Liver (tissue), 9 donors: ENCODE data around the gene PARD3. TPM values are rescaled to one million over a fixed set of nuclear protein-coding genes. Genes with fewer than 3 reads are reported as not detected.

Source experiments
- DNase-seq: peaks from one replicate; pipeline ENCODE4 v3.0.0-alpha.2; 2017; ENCODE audit warnings: low spot score
- H3K27ac ChIP-seq, 2 donors: one replicate each; pipeline ENCODE4 v1.7.0; 2013; ENCODE audit warnings: inconsistent platforms in 2 of 2, low read length in 2 of 2, control low read depth in 1 of 2, low read depth in 1 of 2, mild to moderate bottlenecking in 1 of 2
- H3K27me3 ChIP-seq, 4 donors: one replicate each; pipeline versions ENCODE4 v1.6.1 to v1.7.0; 2013; ENCODE audit warnings: low read length in 3 of 4, inconsistent platforms in 1 of 4, mild to moderate bottlenecking in 1 of 4, moderate library complexity in 1 of 4; ENCODE audit not compliant: control insufficient read depth in 4 of 4, insufficient read depth in 4 of 4
- H3K36me3 ChIP-seq, 4 donors: one replicate each; pipeline versions ENCODE4 v1.6.1 to v1.7.0; 2013; ENCODE audit warnings: low read length in 3 of 4, mild to moderate bottlenecking in 3 of 4, low read depth in 1 of 4, moderate library complexity in 1 of 4; ENCODE audit not compliant: control insufficient read depth in 4 of 4, insufficient read depth in 3 of 4
- H3K4me1 ChIP-seq, 4 donors: one replicate each; pipeline versions ENCODE4 v1.6.1 to v1.7.0; 2013; ENCODE audit warnings: low read length in 3 of 4, mild to moderate bottlenecking in 3 of 4, moderate library complexity in 1 of 4; ENCODE audit not compliant: control insufficient read depth in 4 of 4, insufficient read depth in 4 of 4
- H3K4me3 ChIP-seq, 3 donors: one replicate each; pipeline versions ENCODE4 v1.6.1 to v1.7.0; 2013; ENCODE audit warnings: low read length in 3 of 3, control low read depth in 1 of 3, low read depth in 1 of 3, mild to moderate bottlenecking in 1 of 3
- H3K9ac ChIP-seq, 2 donors: one replicate each; pipeline ENCODE4 v1.7.0; 2013; ENCODE audit warnings: low read length in 2 of 2, mild to moderate bottlenecking in 2 of 2, moderate library complexity in 2 of 2, control low read depth in 1 of 2, low read depth in 1 of 2
- H3K9me3 ChIP-seq, 4 donors: one replicate each; pipeline versions ENCODE4 v1.6.1 to v1.7.0; 2013; ENCODE audit warnings: low read length in 3 of 4; ENCODE audit not compliant: control insufficient read depth in 4 of 4
- CTCF ChIP-seq: fragments of 150-350 bp; IDR thresholded peaks from 2 replicates; pipeline ENCODE4 v1.5.1; 2017; ENCODE audit warnings: improper control_type of control experiment, low read depth, low read length; ENCODE audit not compliant: missing input control
- EGR1 ChIP-seq, 2 donors: IDR thresholded peaks; 2 replicates each; pipeline ENCODE4 v1.6.1; 2016 to 2018; ENCODE audit warnings: antibody characterized with exemption in 2 of 2, low read depth in 2 of 2
- FOXA1 ChIP-seq: IDR thresholded peaks from 2 replicates; pipeline ENCODE4 v1.6.1; 2016; ENCODE audit warnings: antibody characterized with exemption
- GABPA ChIP-seq, 2 donors: IDR thresholded peaks in 1 of 2; conservative IDR thresholded peaks in 1 of 2; 2 replicates each; pipeline ENCODE4 v1.6.1; 2016; ENCODE audit warnings: antibody characterized with exemption in 2 of 2, mild to moderate bottlenecking in 1 of 2, moderate library complexity in 1 of 2
- HNF4A ChIP-seq, 2 donors: conservative IDR thresholded peaks; 2 replicates each; pipeline ENCODE4 v1.6.1; 2016; ENCODE audit warnings: antibody characterized with exemption in 2 of 2, mild to moderate bottlenecking in 2 of 2
- HNF4G ChIP-seq: IDR thresholded peaks from 2 replicates; pipeline ENCODE4 v1.6.1; 2016; ENCODE audit warnings: antibody characterized with exemption
- JUND ChIP-seq, 2 donors: IDR thresholded peaks; 2 replicates each; pipeline ENCODE4 v1.6.1; 2016; ENCODE audit warnings: antibody characterized with exemption in 2 of 2
- MAX ChIP-seq: IDR thresholded peaks from 2 replicates; pipeline ENCODE4 v1.6.1; 2016; ENCODE audit warnings: antibody characterized with exemption
- RAD21 ChIP-seq, 2 donors: IDR thresholded peaks; 2 replicates each; pipeline ENCODE4 v1.6.1; 2016; ENCODE audit warnings: antibody characterized with exemption in 2 of 2, mild to moderate bottlenecking in 2 of 2
- REST ChIP-seq: IDR thresholded peaks from 2 replicates; pipeline ENCODE4 v1.6.1; 2016; ENCODE audit warnings: antibody characterized with exemption, mild to moderate bottlenecking
- RXRA ChIP-seq, 2 donors: IDR thresholded peaks; 2 replicates each; pipeline ENCODE4 v1.6.1; 2017 to 2018; ENCODE audit warnings: antibody characterized with exemption in 2 of 2, mild to moderate bottlenecking in 1 of 2
- TAF1 ChIP-seq: conservative IDR thresholded peaks from 2 replicates; pipeline ENCODE4 v1.6.1; 2016; ENCODE audit warnings: antibody characterized with exemption, mild to moderate bottlenecking
- YY1 ChIP-seq: IDR thresholded peaks from 2 replicates; pipeline ENCODE4 v1.6.1; 2016; ENCODE audit warnings: antibody characterized with exemption, mild to moderate bottlenecking
- ZBTB33 ChIP-seq: IDR thresholded peaks from 2 replicates; pipeline ENCODE4 v1.6.1; 2016; ENCODE audit warnings: antibody characterized with exemption
- WGBS: extraction: QIAGEN DNeasy Blood & Tissue Kit; methylation state at CpG from one replicate; pipeline ENCODE4 v1.1.7; 2013; 5-methylcytosine and 5-hydroxymethylcytosine counted together
- polyA plus RNA-seq, 2 donors: library from polyadenylated mRNA; stranded (reverse) in 1 of 2; unstranded in 1 of 2; fragments of 200-250 nt in 1 of 2; fragments of >200 nt in 1 of 2; fragmentation: Nextera tagmentation in 1 of 2; extraction: Ambion mirVana in 1 of 2; gene quantifications; one replicate each; pipeline versions ENCODE4 v1.2.1 to v1.2.3, GENCODE V29; 2013 to 2015
- total RNA-seq, 2 donors: library from RNA; depleted of rRNA; stranded (reverse); fragments of >200 nt; gene quantifications; one replicate each; pipeline ENCODE4 v1.2.3, GENCODE V29; 2014
- donor health status: healthy.
- donor health status: healthy.
- donor health status: healthy.
- donor health status: healthy.
- donor health status: healthy.

Gene PARD3
- total and polyA plus RNA-seq, 4 donors = 12.3 to 43.8 (median 13.5) TPM

- H3K9me3 ChIP-seq = no peaks in the 10 kb centered on the region
- no peak overlapping the region for H3K4me3 ChIP-seq
- H3K9ac ChIP-seq = no peak overlapping the region
- H3K27ac ChIP-seq = no peak overlapping the region
- no peaks in the 10 kb centered on the region for H3K27me3 ChIP-seq
- no peak for DNase-seq
- peak; percentile 44 for TF ChIP-seq REST
- no peak for TF ChIP-seq ZBTB33
- TF ChIP-seq FOXA1 = no peak
- TF ChIP-seq MAX = no peak
- TF ChIP-seq JUND (IDR thresholded peaks at IDR 0.05) = no peak
- TF ChIP-seq EGR1 (IDR thresholded peaks at IDR 0.05; ENCODE audit: low read depth in 2 of 2) = no peak
- TF ChIP-seq HNF4A (conservative IDR thresholded peaks at IDR 0.05) = peak; percentile 50 to 54
- TF ChIP-seq HNF4G = no peak
- TF ChIP-seq RAD21 (IDR thresholded peaks at IDR 0.05) = peak; percentile 12 to 42
- TF ChIP-seq GABPA (IDR thresholded peaks at IDR 0.05 in 1 of 2, conservative IDR thresholded peaks at IDR 0.05 in 1 of 2) = no peak
- peak in 1 of 2 donors; percentile 53 for TF ChIP-seq RXRA (IDR thresholded peaks at IDR 0.05)
- no peaks in the 10 kb centered on the region for H3K36me3 ChIP-seq
- 20% methylated on average over 1 of the region's 1 CpG for WGBS
- H3K4me1 ChIP-seq = peaks cover 0 to 13% (median 11%) of the 10 kb centered on the region in 4 donors
These were observed 630.1 kb downstream of the PARD3 start for GRCh38 chr10:34184939-34185386.

GRCh38 chr10:34184397-34184796, 630.7 kb downstream of the PARD3 start:
- Histone ChIP-seq H3K4me1 (peaks cover 0 to 13% (median 11%) of the 10 kb centered on the region in 4 donors), H3K27me3 (no peaks in the 10 kb centered on the region), H3K4me3 (no peak overlapping the region), H3K27ac (no peak overlapping the region), H3K9ac (no peak overlapping the region), H3K36me3 (no peaks in the 10 kb centered on the region), H3K9me3 (no peaks in the 10 kb centered on the region)
- WGBS = 85% methylated on average over 6 of the region's 6 CpGs
- TF ChIP-seq JUND (IDR thresholded peaks at IDR 0.05) (no peak), YY1 (no peak), TAF1 (no peak), GABPA (IDR thresholded peaks at IDR 0.05 in 1 of 2, conservative IDR thresholded peaks at IDR 0.05 in 1 of 2) (no peak), CTCF (no peak)
- no peak for DNase-seq
